ENCODE results near the gene FHIT. TPM values are rescaled to one million over a fixed set of nuclear protein-coding genes. Genes with fewer than 3 reads are reported as not detected.

FHIT gene
- total and polyA plus RNA-seq, 4 donors: 2.1 to 14.7 (median 6.6) TPM

GRCh38 chr3:59890639-59891038 lies 1360.6 kb downstream of the FHIT start:
- no peaks in the 10 kb centered on the region for H3K9me3 ChIP-seq (ENCODE audit: control insufficient read depth in 4 of 4, low read length in 3 of 4)
- TF ChIP-seq RXRA (IDR thresholded peaks at IDR 0.05): no peak
- no peak for TF ChIP-seq FOXA1 (IDR thresholded peaks at IDR 0.05)
- TF ChIP-seq SP1 (IDR thresholded peaks at IDR 0.05): no peak
- TF ChIP-seq JUND (IDR thresholded peaks at IDR 0.05): no peak
- TF ChIP-seq CTCF (IDR thresholded peaks at IDR 0.05; ENCODE audit: low read depth, low read length, missing input control): no peak
- no peak for TF ChIP-seq ZBTB33 (IDR thresholded peaks at IDR 0.05)
- no peak for TF ChIP-seq TAF1 (conservative IDR thresholded peaks at IDR 0.05)
- no peak for TF ChIP-seq REST (IDR thresholded peaks at IDR 0.05)
- TF ChIP-seq NR2F2 (IDR thresholded peaks at IDR 0.05): no peak
- no peak for TF ChIP-seq EGR1 (IDR thresholded peaks at IDR 0.05; ENCODE audit: low read depth in 2 of 2)
- TF ChIP-seq GABPA (IDR thresholded peaks at IDR 0.05 in 1 of 2, conservative IDR thresholded peaks at IDR 0.05 in 1 of 2): no peak
- 90% methylated on average over 3 of the region's 3 CpGs for WGBS
- no peaks in the 10 kb centered on the region for H3K4me1 ChIP-seq (ENCODE audit: control insufficient read depth in 4 of 4, insufficient read depth in 4 of 4, low read length in 3 of 4)
- H3K4me3 ChIP-seq (ENCODE audit: low read depth in 1 of 3, low read length in 3 of 3): no peak overlapping the region
- no peaks in the 10 kb centered on the region for H3K36me3 ChIP-seq (ENCODE audit: control insufficient read depth in 4 of 4, insufficient read depth in 3 of 4, low read depth in 1 of 4, low read length in 3 of 4)
- H3K9ac ChIP-seq (ENCODE audit: low read depth in 1 of 2, low read length in 2 of 2): no peak overlapping the region
- no peaks in the 10 kb centered on the region for H3K27me3 ChIP-seq (ENCODE audit: control insufficient read depth in 4 of 4, insufficient read depth in 4 of 4, low read length in 3 of 4)
- no peak overlapping the region for H3K27ac ChIP-seq (ENCODE audit: low read depth in 1 of 2, low read length in 2 of 2)
- DNase-seq (ENCODE audit: low spot score): no peak

- H3K9ac ChIP-seq (ENCODE audit: low read depth in 1 of 2, low read length in 2 of 2): no peak overlapping the region
- TF ChIP-seq JUND (IDR thresholded peaks at IDR 0.05) (no peak), TAF1 (conservative IDR thresholded peaks at IDR 0.05) (no peak), CTCF (IDR thresholded peaks at IDR 0.05; ENCODE audit: low read depth, low read length, missing input control) (no peak), FOXA1 (IDR thresholded peaks at IDR 0.05) (no peak), HNF4G (IDR thresholded peaks at IDR 0.05) (no peak)
- no peaks in the 10 kb centered on the region for H3K27me3 ChIP-seq (ENCODE audit: control insufficient read depth in 4 of 4, insufficient read depth in 4 of 4, low read length in 3 of 4)
- no peak for DNase-seq (ENCODE audit: low spot score)
- no peaks in the 10 kb centered on the region for H3K36me3 ChIP-seq (ENCODE audit: control insufficient read depth in 4 of 4, insufficient read depth in 3 of 4, low read depth in 1 of 4, low read length in 3 of 4)
- WGBS: 99% methylated on average over 1 of the region's 1 CpG
- H3K27ac ChIP-seq (ENCODE audit: low read depth in 1 of 2, low read length in 2 of 2): no peak overlapping the region
- H3K4me1 ChIP-seq (ENCODE audit: control insufficient read depth in 4 of 4, insufficient read depth in 4 of 4, low read length in 3 of 4): no peaks in the 10 kb centered on the region
- no peaks in the 10 kb centered on the region for H3K9me3 ChIP-seq (ENCODE audit: control insufficient read depth in 4 of 4, low read length in 3 of 4)
- no peak overlapping the region for H3K4me3 ChIP-seq (ENCODE audit: low read depth in 1 of 3, low read length in 3 of 3)
Observed at GRCh38 chr3:59886790-59887189, 1364.5 kb downstream of the FHIT start.

All from liver (tissue), 9 donors.